NCI-H510A (cell line): Measurements from ENCODE around the gene STOML1.

Experiments used
- DNase-seq: peaks from one replicate; lab custom pipeline; 2025; lab: John Stamatoyannopoulos, UW

The STOML1 gene

GRCh38 chr15:73991726-73992593 is at the start of gene STOML1:
Gene STOML1 (minus strand): TSS chr15:73992295. CDS start chr15:73992223, 72 bp downstream.
- peak; percentile 82 for DNase-seq

GRCh38 chr15:74041311-74041756 is 49.2 kb upstream of the STOML1 start:
- DNase-seq, result no peak

DNA sequence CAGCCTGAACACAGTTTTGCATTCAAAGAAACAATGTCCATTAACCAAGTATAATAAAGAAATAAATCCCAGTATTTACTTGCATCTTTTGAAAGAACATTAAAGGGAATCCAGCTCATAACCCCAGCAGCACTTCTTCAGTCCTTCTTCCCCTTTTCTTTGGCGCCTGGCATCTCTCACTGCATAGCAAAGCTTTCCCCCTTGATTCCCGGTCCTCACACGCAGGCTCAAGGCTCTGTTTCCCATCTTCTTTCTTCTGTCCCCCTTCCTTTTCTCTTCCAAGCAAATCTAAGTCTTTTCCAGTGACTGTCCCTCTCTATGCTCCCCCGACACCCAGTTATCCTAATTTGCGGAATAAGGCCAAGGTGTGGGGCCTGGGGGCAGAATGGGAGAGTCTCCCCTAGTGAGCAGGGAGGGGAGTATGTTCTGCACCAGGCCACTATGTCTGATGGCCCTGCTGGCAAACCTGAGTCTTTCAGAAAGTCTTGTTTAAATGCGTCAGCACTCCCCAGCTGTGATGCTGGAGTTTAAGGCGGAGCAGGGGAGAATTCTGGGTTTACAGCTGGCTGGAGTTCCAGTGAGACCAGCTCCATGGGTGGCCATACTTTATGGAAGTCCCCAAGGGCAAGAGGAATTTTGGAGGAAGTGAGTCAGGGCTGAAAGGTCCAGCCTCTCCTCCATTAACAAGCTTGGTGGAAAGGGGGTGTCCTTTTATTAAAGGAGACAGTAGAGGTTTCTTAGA is 48.2 kb upstream of the STOML1 start:
- DNase-seq, result no peak

GRCh38 chr15:74039656-74040010 is 47.5 kb upstream of the STOML1 start:
- DNase-seq, result no peak

GRCh38 chr15:74038707-74039655 is 46.9 kb upstream of the STOML1 start:
- no peak for DNase-seq

GRCh38 chr15:74037171-74038117 is 45.3 kb upstream of the STOML1 start:
- peak; percentile 12 for DNase-seq

DNA sequence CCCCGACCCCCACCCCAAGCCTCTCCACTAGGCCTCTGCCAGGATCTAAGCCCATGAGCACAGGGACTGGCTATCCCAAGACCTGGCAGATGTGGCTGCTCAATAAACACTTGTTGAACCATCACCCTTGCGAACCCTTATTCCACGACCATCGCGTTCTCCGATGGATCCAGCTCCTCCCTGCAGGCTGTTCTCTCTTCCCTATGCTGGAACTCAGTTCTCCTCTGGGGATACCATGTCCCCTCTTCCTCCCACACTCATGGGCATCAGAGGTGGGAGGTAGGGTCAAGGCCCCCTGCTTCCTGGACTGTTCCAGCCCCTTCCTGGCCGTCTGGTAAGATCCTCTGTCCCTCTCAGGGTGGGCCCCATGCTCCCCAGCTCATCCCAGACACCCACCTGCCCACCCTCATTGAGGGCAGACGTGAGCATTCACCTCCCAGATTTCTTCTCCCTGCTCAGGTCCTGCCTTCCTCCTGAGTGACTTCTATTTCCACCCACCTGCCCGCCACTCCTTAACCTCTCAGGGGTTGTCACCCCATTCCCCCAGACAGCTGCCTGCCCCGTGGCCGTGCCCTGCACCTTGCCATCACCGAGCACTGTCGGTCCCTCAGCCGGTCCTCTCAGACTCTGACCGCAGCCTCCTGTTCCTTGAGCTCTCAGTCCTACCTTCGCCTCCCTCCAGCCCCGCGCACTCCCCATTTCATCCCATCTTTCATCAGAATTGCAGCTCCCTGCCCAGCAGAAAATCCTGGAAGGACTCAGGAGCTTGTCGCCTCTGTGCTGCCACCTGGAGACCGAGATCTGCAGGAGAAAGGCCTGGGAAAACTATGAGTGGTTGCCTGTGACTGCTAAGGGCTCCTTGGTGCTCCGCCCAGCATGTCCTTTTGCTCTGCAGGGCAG is 44.4 kb upstream of the STOML1 start:
- peak; percentile 39 for DNase-seq

DNA sequence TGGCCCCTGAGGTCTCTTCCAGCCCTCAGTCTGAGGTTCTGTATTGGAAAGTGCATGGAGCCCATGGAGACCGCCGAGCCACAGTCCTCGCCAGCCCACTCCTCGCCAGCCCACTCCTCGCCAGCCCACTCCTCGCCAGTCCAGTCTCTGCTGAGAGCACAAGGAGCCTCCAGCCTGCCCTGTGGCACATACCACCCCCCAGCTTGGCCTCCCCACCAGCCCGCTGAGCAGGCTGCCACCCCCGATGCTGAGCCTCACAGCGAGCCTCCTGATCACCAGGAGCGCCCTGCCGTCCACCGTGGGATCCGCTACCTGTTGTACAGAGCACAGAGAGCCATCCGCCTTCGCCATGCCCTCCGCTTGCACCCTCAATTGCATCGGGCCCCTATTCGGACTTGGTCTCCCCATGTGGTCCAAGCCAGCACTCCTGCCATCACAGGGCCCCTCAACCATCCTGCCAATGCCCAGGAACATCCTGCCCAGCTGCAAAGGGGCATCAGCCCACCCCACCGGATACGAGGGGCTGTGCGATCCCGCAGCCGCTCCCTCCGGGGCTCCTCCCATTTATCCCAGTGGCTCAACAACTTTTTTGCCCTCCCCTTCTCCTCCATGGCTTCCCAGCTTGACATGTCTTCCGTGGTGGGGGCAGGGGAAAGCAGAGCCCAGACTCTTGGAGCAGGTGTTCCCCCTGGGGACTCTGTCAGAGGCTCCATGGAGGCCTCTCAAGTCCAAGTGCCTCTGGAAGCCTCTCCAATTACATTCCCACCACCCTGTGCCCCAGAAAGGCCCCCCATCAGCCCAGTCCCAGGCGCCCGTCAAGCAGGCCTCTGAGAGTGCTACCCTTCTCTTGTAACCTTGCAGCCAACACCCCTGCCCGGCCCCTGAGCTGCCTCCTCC is 43.3 kb upstream of the STOML1 start:
- no peak for DNase-seq

DNA sequence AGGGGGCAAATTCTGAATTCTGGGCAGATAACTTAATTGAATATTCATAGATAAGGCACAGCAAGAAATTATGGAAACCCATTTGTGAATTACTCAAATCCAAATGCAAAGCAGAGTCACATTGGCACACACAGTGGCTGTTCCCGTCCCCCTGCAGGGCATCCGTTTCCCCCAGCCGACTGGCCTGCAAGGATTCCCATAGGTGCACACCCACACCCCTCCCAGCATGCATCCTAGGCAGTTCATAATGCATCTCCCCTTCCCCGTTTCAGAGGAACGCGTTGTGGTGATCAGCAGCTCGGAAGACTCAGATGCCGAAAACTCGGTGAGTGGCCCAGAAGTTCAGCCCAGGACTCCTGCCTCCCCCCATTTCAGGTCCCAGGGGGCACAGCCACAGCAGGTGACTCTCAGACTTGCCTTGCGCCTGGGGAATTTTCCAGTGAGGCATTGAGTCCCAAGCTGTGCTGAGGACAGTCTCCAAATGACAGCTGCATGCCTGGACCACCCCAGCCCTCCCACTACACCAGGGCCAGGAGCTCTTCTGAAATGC is 42.2 kb upstream of the STOML1 start:
- no peak for DNase-seq

GRCh38 chr15:74032606-74033561 is 40.8 kb upstream of the STOML1 start:
- no peak for DNase-seq

DNA sequence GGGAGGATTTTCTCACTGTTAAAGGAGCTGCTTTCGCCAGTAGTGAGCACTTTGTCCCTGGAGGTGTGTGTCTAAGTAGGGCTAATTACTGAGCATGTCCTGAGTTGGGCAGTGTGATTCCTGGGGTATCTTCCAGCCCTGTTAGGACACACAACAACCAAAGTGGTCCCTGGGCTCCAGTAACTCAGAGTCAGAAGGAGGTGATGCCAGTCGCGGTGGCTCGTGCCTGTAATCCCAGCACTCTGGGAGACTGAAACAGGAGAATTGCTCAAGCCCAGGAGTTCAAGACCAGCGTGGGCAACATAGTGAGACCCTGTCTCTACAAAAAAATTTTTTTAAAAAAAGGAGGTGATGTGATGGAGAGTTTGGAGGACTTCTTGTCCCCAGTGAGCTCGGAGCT is 40.0 kb upstream of the STOML1 start:
- no peak for DNase-seq

DNA sequence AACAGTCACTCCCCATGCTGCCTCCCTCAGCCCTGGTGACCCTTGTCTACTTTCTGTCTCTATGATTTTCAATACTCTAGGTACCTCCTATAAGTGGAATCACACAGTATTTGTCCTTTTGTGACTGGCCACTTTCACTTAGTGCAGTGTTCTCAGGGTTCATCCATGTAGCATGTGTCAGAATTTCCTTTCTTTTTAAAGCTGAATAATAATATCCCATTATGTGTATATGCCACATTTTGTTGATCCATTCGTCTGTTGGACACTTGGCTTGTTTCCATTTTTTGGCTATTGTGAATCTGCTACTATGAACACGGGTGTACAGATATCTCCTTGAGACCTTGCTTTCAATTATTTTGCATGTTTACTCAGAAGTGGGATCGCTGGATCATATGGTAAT is 36.6 kb upstream of the STOML1 start:
- DNase-seq, result no peak

DNA sequence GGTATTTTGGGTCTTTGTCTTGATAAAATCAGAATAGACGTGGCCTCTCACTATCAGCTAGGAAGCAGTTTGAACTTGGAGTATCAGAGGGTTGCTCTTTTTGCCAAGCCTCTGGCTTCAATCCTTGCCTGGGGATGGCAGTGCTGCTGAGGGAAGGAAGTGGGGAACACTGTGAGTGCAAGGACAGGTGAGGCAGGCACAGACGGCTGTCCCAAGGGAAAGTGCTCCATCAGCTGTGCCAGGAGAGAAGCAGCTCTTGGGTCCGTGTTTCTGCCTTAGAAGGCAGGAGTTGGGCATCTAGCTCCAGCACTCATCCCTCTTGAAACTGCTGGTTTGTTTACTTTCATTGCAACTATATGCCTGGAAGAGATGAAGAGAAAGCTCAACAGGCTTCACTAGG is 35.6 kb upstream of the STOML1 start:
- peak; percentile 7 for DNase-seq

- no peak for DNase-seq
These were observed 33.3 kb upstream of the STOML1 start for GRCh38 chr15:74025436-74025835.

DNA sequence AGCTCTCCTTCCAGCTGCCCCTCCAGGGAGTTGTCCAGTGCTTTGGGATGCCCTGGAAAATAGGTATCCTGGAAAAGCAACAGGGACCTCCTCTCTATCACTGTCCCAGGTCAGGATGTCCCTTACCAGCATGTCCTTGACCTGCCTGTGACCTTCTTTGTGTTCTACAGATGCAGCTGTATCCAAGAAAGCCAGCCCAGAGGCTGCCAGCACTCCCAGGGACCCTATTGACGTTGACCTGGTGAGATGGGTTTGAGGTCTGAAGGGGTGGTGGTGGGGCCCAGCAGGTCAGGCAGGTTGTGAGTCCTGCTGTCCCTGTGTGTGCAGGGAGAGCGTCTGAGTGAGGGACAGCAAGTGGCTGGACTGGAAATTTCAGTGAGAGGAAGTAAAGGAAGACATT is 32.6 kb upstream of the STOML1 start:
- no peak for DNase-seq

DNA sequence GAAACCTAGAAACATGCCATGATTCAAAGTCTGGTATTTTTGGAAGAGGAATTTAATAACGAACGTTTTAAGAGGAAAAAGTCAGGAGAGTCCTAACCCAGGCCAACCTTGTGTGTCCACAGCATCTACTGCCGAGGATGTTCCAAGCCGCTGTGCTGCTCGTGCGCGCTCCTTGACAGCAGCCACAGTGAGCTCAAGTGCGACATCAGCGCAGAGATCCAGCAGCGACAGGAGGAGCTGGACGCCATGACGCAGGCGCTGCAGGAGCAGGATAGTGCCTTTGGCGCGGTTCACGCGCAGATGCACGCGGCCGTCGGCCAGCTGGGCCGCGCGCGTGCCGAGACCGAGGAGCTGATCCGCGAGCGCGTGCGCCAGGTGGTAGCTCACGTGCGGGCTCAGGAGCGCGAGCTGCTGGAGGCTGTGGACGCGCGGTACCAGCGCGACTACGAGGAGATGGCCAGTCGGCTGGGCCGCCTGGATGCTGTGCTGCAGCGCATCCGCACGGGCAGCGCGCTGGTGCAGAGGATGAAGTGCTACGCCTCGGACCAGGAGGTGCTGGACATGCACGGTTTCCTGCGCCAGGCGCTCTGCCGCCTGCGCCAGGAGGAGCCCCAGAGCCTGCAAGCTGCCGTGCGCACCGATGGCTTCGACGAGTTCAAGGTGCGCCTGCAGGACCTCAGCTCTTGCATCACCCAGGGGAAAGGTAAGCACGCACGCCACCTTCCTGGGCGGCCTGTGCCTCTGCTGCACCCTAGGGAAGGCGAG is 30.8 kb upstream of the STOML1 start:
- no peak for DNase-seq

GRCh38 chr15:74019734-74020133 is 27.6 kb upstream of the STOML1 start:
- DNase-seq, result no peak
